H1 (cell line): ENCODE results near the gene NUP188. TPM values are rescaled to one million over a fixed set of nuclear protein-coding genes. Genes with fewer than 3 reads are reported as not detected.

ENCODE experiments used
- CTCF ChIA-PET: fragments of 300-600 bp; sonication (Branson Sonifier 250); formaldehyde crosslinking; loops from one replicate; lab custom pipeline; 2021; ENCODE audit not compliant: partially characterized antibody; lab: Charles Lee
- POLR2A ChIA-PET: fragments of 300-600 bp; sonication (Branson Sonifier 250); formaldehyde crosslinking; loops from one replicate; lab custom pipeline; 2021; ENCODE audit warnings: inconsistent platforms; ENCODE audit not compliant: partially characterized antibody; lab: Charles Lee
- DNase-seq, 2 experiments: peaks; one replicate each; pipeline versions ENCODE4 v3.0.0 to v3.0.0-alpha.2; 2010 to 2022; ENCODE audit warnings: low spot score in 2 of 2, low read depth in 1 of 2, mixed read lengths in 1 of 2
- FAIRE-seq: peaks from 2 replicates; lab custom pipeline; 2011; peaks lifted over from hg19 to GRCh38; lab: Jason Lieb, UNC
- H2AFZ ChIP-seq: 2 replicates; pipeline ENCODE4 v1.8.1; 2012; ENCODE audit warnings: low read length, inconsistent platforms
- H2AK5ac ChIP-seq: 2 replicates; pipeline ENCODE4 v1.6.1; 2013; ENCODE audit warnings: low read depth, low read length
- H2BK120ac ChIP-seq: replicated peaks from 2 replicates; pipeline ENCODE3; 2013; ENCODE audit warnings: low read depth, low read length, inconsistent platforms
- H2BK12ac ChIP-seq: 2 replicates; pipeline ENCODE4 v1.6.1; 2013; ENCODE audit warnings: low read depth, low read length
- H2BK15ac ChIP-seq: 2 replicates; pipeline ENCODE4 v1.6.1; 2013; ENCODE audit warnings: low read length
- H2BK20ac ChIP-seq: 2 replicates; pipeline ENCODE4 v1.6.1; 2013; ENCODE audit warnings: low read length
- H2BK5ac ChIP-seq: 2 replicates; pipeline ENCODE4 v1.6.1; 2013; ENCODE audit warnings: low read depth, low read length
- H3K14ac ChIP-seq: 2 replicates; pipeline ENCODE4 v1.6.1; 2013; ENCODE audit warnings: inconsistent platforms; ENCODE audit not compliant: insufficient read length
- H3K18ac ChIP-seq: 2 replicates; pipeline ENCODE4 v1.6.1; 2013; ENCODE audit warnings: low read length; ENCODE audit errors: extremely low read depth
- H3K23ac ChIP-seq: 2 replicates; pipeline ENCODE4 v1.6.1; 2013; ENCODE audit warnings: inconsistent platforms; ENCODE audit not compliant: insufficient read length
- H3K23me2 ChIP-seq: 2 replicates; pipeline ENCODE4 v1.6.1; 2013; ENCODE audit warnings: low read depth, low read length
- H3K27ac ChIP-seq: 2 replicates; pipeline ENCODE4 v1.6.1; 2011; ENCODE audit warnings: low read depth, low read length, inconsistent platforms
- H3K27me3 ChIP-seq, 4 experiments: replicated peaks in 1 of 4; 1 replicate in 1 of 4; 2 replicates in 3 of 4; pipeline versions ENCODE4 v1.6.1 to v1.8.1; 2011 to 2013; ENCODE audit warnings: low read length in 3 of 4, mild to moderate bottlenecking in 3 of 4, inconsistent platforms in 2 of 4, mixed read lengths in 2 of 4, moderate library complexity in 1 of 4; ENCODE audit not compliant: control insufficient read depth in 3 of 4, insufficient read depth in 3 of 4; ENCODE audit errors: extremely low read depth in 1 of 4
- H3K36me3 ChIP-seq, 4 experiments: 2 replicates each; pipeline versions ENCODE4 v1.6.1 to v1.8.1; 2011 to 2013; ENCODE audit warnings: mild to moderate bottlenecking in 4 of 4, low read length in 3 of 4, moderate library complexity in 2 of 4, control low read depth in 1 of 4, inconsistent platforms in 1 of 4; ENCODE audit not compliant: insufficient read depth in 4 of 4, control insufficient read depth in 2 of 4
- H3K4ac ChIP-seq: replicated peaks from 2 replicates; pipeline ENCODE3; 2013; ENCODE audit warnings: low read length, low read depth, mixed read lengths, inconsistent platforms; ENCODE audit not compliant: insufficient read length
- H3K4me1 ChIP-seq, 4 experiments: replicated peaks in 1 of 4; 1 replicate in 1 of 4; 2 replicates in 3 of 4; pipeline versions ENCODE4 v1.6.1 to v1.8.1; 2011 to 2013; ENCODE audit warnings: low read length in 3 of 4, inconsistent platforms in 2 of 4, mixed read lengths in 1 of 4; ENCODE audit not compliant: insufficient read depth in 4 of 4, control insufficient read depth in 3 of 4
- H3K4me2 ChIP-seq, 2 experiments: 2 replicates each; pipeline versions ENCODE4 v1.6.1 to v1.8.1; 2011 to 2013; ENCODE audit warnings: low read depth in 2 of 2, low read length in 2 of 2, control low read depth in 1 of 2, inconsistent platforms in 1 of 2, mild to moderate bottlenecking in 1 of 2; ENCODE audit not compliant: insufficient read depth in 1 of 2
- H3K4me3 ChIP-seq, 4 experiments: fragments of 200-600, 300-600 bp in 1 of 4; sonication (generic), shearing (Covaris generic), sonication (Bioruptor Twin) in 1 of 4; 2 replicates each; pipeline versions ENCODE4 v1.5.1 to v1.8.1; 2011 to 2016; ENCODE audit warnings: low read length in 4 of 4, low read depth in 3 of 4, control low read depth in 2 of 4, inconsistent platforms in 2 of 4, mild to moderate bottlenecking in 2 of 4, mixed read lengths in 1 of 4, moderate library complexity in 1 of 4; ENCODE audit not compliant: insufficient read depth in 2 of 4; ENCODE audit errors: extremely low read depth in 1 of 4
- H3K56ac ChIP-seq: replicated peaks from 2 replicates; pipeline ENCODE3; 2013; ENCODE audit warnings: low read depth, mild to moderate bottlenecking, mixed read lengths, low read length, inconsistent platforms; ENCODE audit not compliant: insufficient read length
- H3K79me1 ChIP-seq: 2 replicates; pipeline ENCODE4 v1.6.1; 2013; ENCODE audit warnings: low read depth, low read length, control low read depth
- H3K79me2 ChIP-seq, 2 experiments: 2 replicates each; pipeline versions ENCODE4 v1.6.1 to v1.8.1; 2012 to 2013; ENCODE audit warnings: low read length in 2 of 2, mild to moderate bottlenecking in 2 of 2, inconsistent platforms in 1 of 2; ENCODE audit not compliant: insufficient read depth in 2 of 2, control insufficient read depth in 1 of 2
- H3K9ac ChIP-seq, 4 experiments: replicated peaks in 1 of 4; 1 replicate in 1 of 4; 2 replicates in 3 of 4; pipeline versions ENCODE4 v1.6.1 to v1.8.1; 2011 to 2013; ENCODE audit warnings: low read depth in 3 of 4, low read length in 3 of 4, control low read depth in 2 of 4, mild to moderate bottlenecking in 2 of 4, moderate library complexity in 2 of 4, inconsistent platforms in 1 of 4; ENCODE audit errors: extremely low read depth in 1 of 4
- H3K9me3 ChIP-seq, 2 experiments: 2 replicates each; pipeline versions ENCODE4 v1.6.1 to v1.8.1; 2012 to 2013; ENCODE audit warnings: mild to moderate bottlenecking in 2 of 2, moderate library complexity in 2 of 2, control low read depth in 1 of 2, inconsistent platforms in 1 of 2, low read depth in 1 of 2, low read length in 1 of 2, mixed read lengths in 1 of 2; ENCODE audit not compliant: insufficient read depth in 2 of 2
- H4K20me1 ChIP-seq, 2 experiments: replicated peaks in 1 of 2; 2 replicates each; pipeline versions ENCODE3 to v1.8.1; 2011 to 2013; ENCODE audit warnings: inconsistent platforms in 2 of 2, low read length in 2 of 2, mild to moderate bottlenecking in 1 of 2; ENCODE audit not compliant: insufficient read depth in 2 of 2, control insufficient read depth in 1 of 2
- H4K5ac ChIP-seq: 2 replicates; pipeline ENCODE4 v1.6.1; 2013; ENCODE audit warnings: low read length, low read depth, mixed read lengths, inconsistent platforms; ENCODE audit not compliant: insufficient read length
- H4K8ac ChIP-seq: 2 replicates; pipeline ENCODE4 v1.8.0; 2013; ENCODE audit warnings: mild to moderate bottlenecking, moderate library complexity, low read length, inconsistent platforms; ENCODE audit not compliant: insufficient read depth; ENCODE audit errors: extremely low read depth
- H4K91ac ChIP-seq: replicated peaks from 2 replicates; pipeline ENCODE3; 2013; ENCODE audit warnings: low read length, mixed read lengths, inconsistent platforms; ENCODE audit not compliant: insufficient read length
- CBX5 ChIP-seq: fragments of 300-800, 300-1000 bp; sonication (generic); IDR thresholded peaks from 2 replicates; pipeline ENCODE4 v1.7.1; 2016; ENCODE audit warnings: antibody characterized with exemption, low read length, low read depth
- EZH2 ChIP-seq: fragments of 200-600 bp; sonication (generic); IDR thresholded peaks from 2 replicates; pipeline ENCODE4 v1.7.1; 2012; ENCODE audit warnings: low read depth, mild to moderate bottlenecking, moderate library complexity, low read length, inconsistent platforms; ENCODE audit not compliant: severe bottlenecking
- HDAC2 ChIP-seq, 2 experiments: fragments of 300-600 bp in 1 of 2; sonication (generic) in 1 of 2; IDR thresholded peaks; 2 replicates each; pipeline ENCODE4 v1.6.1; 2011 to 2012; ENCODE audit warnings: low read depth in 2 of 2, low read length in 2 of 2, mild to moderate bottlenecking in 2 of 2, moderate library complexity in 2 of 2, borderline replicate concordance in 1 of 2, inconsistent platforms in 1 of 2
- JUN ChIP-seq: IDR thresholded peaks from 2 replicates; pipeline ENCODE4 v1.6.1; 2011; ENCODE audit warnings: low read depth, mild to moderate bottlenecking, improper control_type of control experiment, low read length
- MAFK ChIP-seq: IDR thresholded peaks from 2 replicates; pipeline ENCODE4 v1.6.1; 2012; ENCODE audit warnings: low read depth, mild to moderate bottlenecking, improper control_type of control experiment, low read length
- NRF1 ChIP-seq: IDR thresholded peaks from 2 replicates; pipeline ENCODE4 v1.6.1; 2011; ENCODE audit warnings: mild to moderate bottlenecking, low read depth, low read length, improper control_type of control experiment
- POLR2AphosphoS5 ChIP-seq: IDR thresholded peaks from 2 replicates; pipeline ENCODE4 v1.6.1; 2011; ENCODE audit warnings: low read depth, low read length
- RXRA ChIP-seq: IDR thresholded peaks from 2 replicates; pipeline ENCODE4 v1.6.1; 2011; ENCODE audit warnings: low read depth, mild to moderate bottlenecking, low read length, moderate library complexity; ENCODE audit not compliant: insufficient read depth
- SIX5 ChIP-seq: IDR thresholded peaks from 2 replicates; pipeline ENCODE4 v1.6.1; 2011; ENCODE audit warnings: mild to moderate bottlenecking, low read depth, low read length
- YY1 ChIP-seq: IDR thresholded peaks from 2 replicates; pipeline ENCODE4 v1.6.1; 2011; ENCODE audit warnings: low read depth, mild to moderate bottlenecking, low read length
- WGBS, 2 experiments: shearing (Covaris generic) in 1 of 2; methylation state at CpG; one replicate each; pipeline versions ENCODE4 v1.1.6 to v1.1.7; 2013 to 2015; ENCODE audit warnings: low lambda C conversion rate in 2 of 2, mixed read lengths in 2 of 2, inconsistent platforms in 1 of 2, low coverage in 1 of 2, missing lambda C conversion rate in 1 of 2; ENCODE audit not compliant: insufficient replicate concordance in 2 of 2, insufficient coverage in 1 of 2, insufficient read length in 1 of 2; ENCODE audit errors: extremely low coverage in 1 of 2, missing lambda C conversion rate in 1 of 2; 5-methylcytosine and 5-hydroxymethylcytosine counted together
- polyA plus RNA-seq, 7 experiments: library from polyadenylated mRNA; depleted of rRNA in 3 of 7; stranded (reverse) in 5 of 7; unstranded in 2 of 7; fragments of >200 nt in 5 of 7; fragments of 200-250 nt in 2 of 7; gene quantifications; 1 replicate in 5 of 7; 2 replicates in 1 of 7; 4 replicates in 1 of 7; pipeline versions ENCODE4 v1.2.1 to v1.2.3, GENCODE V29; 2011 to 2013; ENCODE audit warnings: missing spikeins in 2 of 7, mixed read lengths in 2 of 7
- total RNA-seq: library from RNA; stranded (reverse); fragmentation: NEBNext Ultra II Directional; extraction: Animal tissue kit (Norgen Biotek cat#: 25700); gene quantifications from 2 replicates; pipeline ENCODE4 v1.2.1, GENCODE V29; 2021
- TF ChIP-seq, protein P1 (sequence below): IDR thresholded peaks from 2 replicates; pipeline ENCODE4 v1.6.1; 2011; ENCODE audit warnings: low read length, improper control_type of control experiment

The NUP188 gene
- total and polyA plus RNA-seq, 2 of the 8 experiments (the other 6 are each of a cell fraction or from before 2014, with no cell fraction given) = 90.1 to 111 TPM

DNA sequence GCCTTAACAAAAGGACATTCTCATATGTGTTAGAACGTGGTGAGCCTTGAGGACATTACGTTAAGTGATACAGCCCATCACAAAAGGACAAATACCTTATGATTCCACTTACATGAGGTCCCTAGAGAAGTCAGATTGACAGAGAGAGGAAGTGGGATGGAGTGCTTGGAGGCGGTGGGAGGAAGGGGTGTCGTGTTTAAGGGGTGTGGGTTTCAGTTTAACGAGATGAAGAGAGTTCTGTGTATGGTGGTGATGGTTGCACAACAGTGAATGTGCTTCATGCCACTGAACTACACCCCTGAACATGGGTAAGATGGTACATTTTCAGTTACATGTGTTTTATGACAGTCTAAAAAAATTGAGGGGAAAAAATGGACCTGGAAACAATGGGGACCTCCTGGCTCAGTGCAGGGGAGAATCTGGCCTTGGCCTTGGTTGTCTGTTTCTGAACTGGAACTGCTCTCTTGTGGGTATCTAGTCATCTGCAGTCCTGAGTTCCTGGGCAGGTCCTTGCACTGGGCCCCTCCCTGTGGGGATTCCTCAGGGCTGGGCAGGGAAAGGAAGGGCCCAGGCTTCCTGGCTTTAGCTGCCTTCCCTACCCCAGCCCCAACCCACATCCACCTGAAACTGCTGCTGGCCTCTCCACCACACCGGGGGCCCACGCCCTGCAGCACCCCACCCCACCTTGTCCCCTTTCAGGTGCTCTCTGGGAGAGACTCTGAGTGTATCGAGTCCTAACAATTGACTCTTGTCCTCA lies 47.8 kb upstream of the NUP188 start:
- Histone ChIP-seq H2BK20ac (no peak overlapping the region), H3K23me2 (no peaks in the 10 kb centered on the region), H4K91ac (no peak overlapping the region), H3K27ac (no peak overlapping the region), H4K5ac (no peak overlapping the region), H2BK12ac (no peak overlapping the region), H4K8ac (no peak overlapping the region), H3K36me3 (peaks cover 0 to 13% (median 2%) of the 10 kb centered on the region in 4 experiments; a peak in 4 of 8 replicates), H3K9ac (no peak overlapping the region; a peak in 1 of 7 replicates), H3K4me2 (no peak overlapping the region), H3K9me3 (no peaks in the 10 kb centered on the region), H3K27me3 (no peaks in the 10 kb centered on the region), H2BK5ac (no peak overlapping the region), H3K56ac (no peak overlapping the region), H3K18ac (no peak overlapping the region), H3K4me1 (peaks cover 0 to 15% (median 5%) of the 10 kb centered on the region in 4 experiments; a peak in 6 of 7 replicates), H3K4me3 (no peak overlapping the region), H3K79me1 (peaks cover 13% of the 10 kb centered on the region), H2AFZ (no peak overlapping the region), H3K14ac (no peak overlapping the region), H3K4ac (no peak overlapping the region), H3K79me2 (peaks cover 3 to 73% of the 10 kb centered on the region in 2 experiments; a peak in 3 of 4 replicates), H3K23ac (no peak overlapping the region), H2BK15ac (no peak overlapping the region), H4K20me1 (peaks cover 7 to 17% of the 10 kb centered on the region in 2 experiments), H2AK5ac (no peak overlapping the region), H2BK120ac (no peak overlapping the region)
- ChIA-PET POLR2A (interaction anchor here (0.6 to 1.5 kb wide), 4 partner anchors 8 to 17 kb away, joined by 3 to 4 read pairs (median 4); partner anchors contain the start of gene LRRC8A), CTCF (interaction anchor here (1.1 to 1.3 kb wide), 2 partner anchors 12 to 28 kb away, joined by 3 to 4 read pairs; no protein-coding TSS in a partner anchor)
- DNase-seq (no peak), FAIRE-seq (no peak)
- 97% methylated on average over 8 of the region's 8 CpGs; no CpG with 5 or more reads in 1 of the 2 experiments for WGBS, 2 experiments
- TF ChIP-seq JUN (no peak), MAFK (no peak), HDAC2 (IDR thresholded peaks at IDR 0.05; ENCODE audit: borderline replicate concordance in 1 of 2, low read depth in 2 of 2, low read length in 2 of 2) (no peak), EZH2 (no peak), NRF1 (no peak), YY1 (no peak), RXRA (no peak), SIX5 (no peak), POLR2AphosphoS5 (no peak), CBX5 (no peak)
- TF ChIP-seq, protein P1, sequence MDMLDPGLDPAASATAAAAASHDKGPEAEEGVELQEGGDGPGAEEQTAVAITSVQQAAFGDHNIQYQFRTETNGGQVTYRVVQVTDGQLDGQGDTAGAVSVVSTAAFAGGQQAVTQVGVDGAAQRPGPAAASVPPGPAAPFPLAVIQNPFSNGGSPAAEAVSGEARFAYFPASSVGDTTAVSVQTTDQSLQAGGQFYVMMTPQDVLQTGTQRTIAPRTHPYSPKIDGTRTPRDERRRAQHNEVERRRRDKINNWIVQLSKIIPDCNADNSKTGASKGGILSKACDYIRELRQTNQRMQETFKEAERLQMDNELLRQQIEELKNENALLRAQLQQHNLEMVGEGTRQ = no peak
